Fibroblast of lung (primary cell): ENCODE measurements around the gene IPP.

Experiments
- EZH2 ChIP-seq: IDR thresholded peaks from 2 replicates; pipeline ENCODE4 v1.5.1; 2012; ENCODE audit warnings: low read length, control low read depth, mild to moderate bottlenecking; ENCODE audit errors: missing control alignments
- TF ChIP-seq, protein P1 (sequence below), 2 donors: IDR thresholded peaks in 1 of 2; conservative IDR thresholded peaks in 1 of 2; 1 replicate in 1 of 2; 2 replicates in 1 of 2; pipeline ENCODE4 v1.5.1; 2011 to 2012; ENCODE audit warnings: low read length in 2 of 2, control low read depth in 1 of 2, inconsistent platforms in 1 of 2, low read depth in 1 of 2, mild to moderate bottlenecking in 1 of 2

GRCh38 chr1:45752014-45752413, 1.6 kb upstream of the IPP start:
- TF ChIP-seq, protein P1, sequence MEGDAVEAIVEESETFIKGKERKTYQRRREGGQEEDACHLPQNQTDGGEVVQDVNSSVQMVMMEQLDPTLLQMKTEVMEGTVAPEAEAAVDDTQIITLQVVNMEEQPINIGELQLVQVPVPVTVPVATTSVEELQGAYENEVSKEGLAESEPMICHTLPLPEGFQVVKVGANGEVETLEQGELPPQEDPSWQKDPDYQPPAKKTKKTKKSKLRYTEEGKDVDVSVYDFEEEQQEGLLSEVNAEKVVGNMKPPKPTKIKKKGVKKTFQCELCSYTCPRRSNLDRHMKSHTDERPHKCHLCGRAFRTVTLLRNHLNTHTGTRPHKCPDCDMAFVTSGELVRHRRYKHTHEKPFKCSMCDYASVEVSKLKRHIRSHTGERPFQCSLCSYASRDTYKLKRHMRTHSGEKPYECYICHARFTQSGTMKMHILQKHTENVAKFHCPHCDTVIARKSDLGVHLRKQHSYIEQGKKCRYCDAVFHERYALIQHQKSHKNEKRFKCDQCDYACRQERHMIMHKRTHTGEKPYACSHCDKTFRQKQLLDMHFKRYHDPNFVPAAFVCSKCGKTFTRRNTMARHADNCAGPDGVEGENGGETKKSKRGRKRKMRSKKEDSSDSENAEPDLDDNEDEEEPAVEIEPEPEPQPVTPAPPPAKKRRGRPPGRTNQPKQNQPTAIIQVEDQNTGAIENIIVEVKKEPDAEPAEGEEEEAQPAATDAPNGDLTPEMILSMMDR (conservative IDR thresholded peaks at IDR 0.05 in 1 of 2, IDR thresholded peaks at IDR 0.05 in 1 of 2; ENCODE audit: low read depth in 1 of 2, low read length in 2 of 2): no peak
- no peak for TF ChIP-seq EZH2
